ENCODE results near the gene IRAK2.

GRCh38 chr3:10242182-10243065 lies 77.7 kb downstream of the IRAK2 start:
- no peak for TF ChIP-seq EZH2 (IDR thresholded peaks at IDR 0.05; ENCODE audit: borderline replicate concordance, low read length)
- TF ChIP-seq, protein P1, sequence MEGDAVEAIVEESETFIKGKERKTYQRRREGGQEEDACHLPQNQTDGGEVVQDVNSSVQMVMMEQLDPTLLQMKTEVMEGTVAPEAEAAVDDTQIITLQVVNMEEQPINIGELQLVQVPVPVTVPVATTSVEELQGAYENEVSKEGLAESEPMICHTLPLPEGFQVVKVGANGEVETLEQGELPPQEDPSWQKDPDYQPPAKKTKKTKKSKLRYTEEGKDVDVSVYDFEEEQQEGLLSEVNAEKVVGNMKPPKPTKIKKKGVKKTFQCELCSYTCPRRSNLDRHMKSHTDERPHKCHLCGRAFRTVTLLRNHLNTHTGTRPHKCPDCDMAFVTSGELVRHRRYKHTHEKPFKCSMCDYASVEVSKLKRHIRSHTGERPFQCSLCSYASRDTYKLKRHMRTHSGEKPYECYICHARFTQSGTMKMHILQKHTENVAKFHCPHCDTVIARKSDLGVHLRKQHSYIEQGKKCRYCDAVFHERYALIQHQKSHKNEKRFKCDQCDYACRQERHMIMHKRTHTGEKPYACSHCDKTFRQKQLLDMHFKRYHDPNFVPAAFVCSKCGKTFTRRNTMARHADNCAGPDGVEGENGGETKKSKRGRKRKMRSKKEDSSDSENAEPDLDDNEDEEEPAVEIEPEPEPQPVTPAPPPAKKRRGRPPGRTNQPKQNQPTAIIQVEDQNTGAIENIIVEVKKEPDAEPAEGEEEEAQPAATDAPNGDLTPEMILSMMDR (IDR thresholded peaks at IDR 0.05; ENCODE audit: low read length), result no peak

All from OCI-LY1 (cell line).